B cell (primary cell): ENCODE data around the gene EIF4A3. TPM values are rescaled to one million over a fixed set of nuclear protein-coding genes. Genes with fewer than 3 reads are reported as not detected.

Source experiments
- ATAC-seq: fragments of 200-7000 bp; cut with Tn5 transposase; one replicate; pipeline ENCODE4 v1.10.0; 2021; ENCODE audit warnings: low read depth, mild to moderate bottlenecking, moderate number of reproducible peaks, moderate library complexity
- CTCF ChIA-PET: fragments of 350-600 bp; sonication (Branson Sonifier 250); formaldehyde crosslinking; loops from one replicate; lab custom pipeline; 2021; ENCODE audit warnings: antibody characterized with exemption, inconsistent platforms; lab: Charles Lee
- POLR2A ChIA-PET: fragments of 350-600 bp; sonication (Branson Sonifier 250); formaldehyde crosslinking; loops from one replicate; lab custom pipeline; 2021; ENCODE audit warnings: antibody characterized with exemption; lab: Charles Lee
- DNase-seq: peaks from one replicate; pipeline ENCODE4 v3.0.0; 2013
- H2AFZ ChIP-seq: 2 replicates; pipeline ENCODE4 v1.6.1; 2012; ENCODE audit warnings: mild to moderate bottlenecking, low read depth, low read length; ENCODE audit not compliant: insufficient read depth, poor library complexity, severe bottlenecking
- H3K27ac ChIP-seq, 2 donors: 1 replicate in 1 of 2; 2 replicates in 1 of 2; pipeline ENCODE4 v1.5.1; 2012 to 2013; ENCODE audit warnings: low read length in 2 of 2, mild to moderate bottlenecking in 2 of 2, moderate library complexity in 1 of 2
- H3K27me3 ChIP-seq, 4 experiments: fragments of 200-600 bp in 1 of 4; sonication (generic) in 1 of 4; replicated peaks in 1 of 4; 1 replicate in 2 of 4; 2 replicates in 2 of 4; pipeline versions ENCODE4 v1.6.1 to v1.7.0; 2013 to 2016; ENCODE audit warnings: low read length in 3 of 4, mild to moderate bottlenecking in 2 of 4, mixed read lengths in 1 of 4, moderate library complexity in 1 of 4; ENCODE audit not compliant: insufficient read depth in 4 of 4, control insufficient read depth in 3 of 4; ENCODE audit errors: control extremely low read depth in 1 of 4
- H3K36me3 ChIP-seq, 2 experiments: replicated peaks in 1 of 2; 1 replicate in 1 of 2; 2 replicates in 1 of 2; pipeline versions ENCODE4 v1.6.1 to v1.7.1; 2013; ENCODE audit warnings: low read length in 1 of 2; ENCODE audit not compliant: insufficient read depth in 2 of 2, control insufficient read depth in 1 of 2; ENCODE audit errors: control extremely low read depth in 1 of 2, extremely low read depth in 1 of 2
- H3K4me1 ChIP-seq, 2 donors: fragments of 200-600 bp in 1 of 2; sonication (generic) in 1 of 2; 1 replicate in 1 of 2; 2 replicates in 1 of 2; pipeline versions ENCODE4 v1.5.1 to v1.6.1; 2013 to 2017; ENCODE audit warnings: low read length in 2 of 2; ENCODE audit not compliant: control insufficient read depth in 2 of 2, insufficient read depth in 2 of 2
- H3K4me2 ChIP-seq: replicated peaks from 2 replicates; pipeline ENCODE3; 2012; ENCODE audit warnings: mild to moderate bottlenecking, low read depth, low read length; ENCODE audit not compliant: poor library complexity, severe bottlenecking
- H3K4me3 ChIP-seq, 5 experiments: fragments of 200-600 bp in 1 of 5; sonication (generic) in 1 of 5; 1 replicate in 3 of 5; 2 replicates in 2 of 5; pipeline versions ENCODE4 v1.5.1 to v1.7.0; 2011 to 2016; ENCODE audit warnings: low read length in 4 of 5, mild to moderate bottlenecking in 4 of 5, low read depth in 2 of 5, control low read depth in 1 of 5, moderate library complexity in 1 of 5; ENCODE audit not compliant: insufficient read depth in 1 of 5; ENCODE audit errors: control extremely low read depth in 1 of 5, extremely low read depth in 1 of 5
- H3K79me2 ChIP-seq: fragments of 200-600 bp; sonication (generic); one replicate; pipeline ENCODE4 v1.6.0; 2016; ENCODE audit warnings: low read length; ENCODE audit not compliant: control insufficient read depth, insufficient read depth
- H3K9ac ChIP-seq: fragments of 200-600 bp; sonication (generic); 2 replicates; pipeline ENCODE4 v1.6.1; 2017; ENCODE audit warnings: mild to moderate bottlenecking, low read length, moderate library complexity
- H3K9me3 ChIP-seq, 3 donors: one replicate each; pipeline versions ENCODE4 v1.6.1 to v1.7.1; 2013; ENCODE audit warnings: low read length in 2 of 3; ENCODE audit not compliant: control insufficient read depth in 2 of 3, insufficient read depth in 1 of 3; ENCODE audit errors: control extremely low read depth in 1 of 3
- H4K20me1 ChIP-seq: 2 replicates; pipeline ENCODE4 v1.6.0; 2012; ENCODE audit warnings: mild to moderate bottlenecking, low read length; ENCODE audit not compliant: insufficient read depth, control insufficient read depth, poor library complexity, severe bottlenecking
- H3K27ac Mint-ChIP-seq: one replicate; pipeline ENCODE4 v1.8.0; 2021; ENCODE audit warnings: mixed read lengths
- H3K27me3 Mint-ChIP-seq: one replicate; pipeline ENCODE4 v1.8.0; 2021; ENCODE audit warnings: mixed read lengths
- H3K4me1 Mint-ChIP-seq: one replicate; pipeline ENCODE4 v1.8.0; 2021; ENCODE audit warnings: mixed read lengths
- H3K4me3 Mint-ChIP-seq: one replicate; pipeline ENCODE4 v1.8.0; 2021; ENCODE audit warnings: mixed read lengths
- H3K9me3 Mint-ChIP-seq: one replicate; pipeline ENCODE4 v1.8.0; 2022; ENCODE audit warnings: mixed read lengths; ENCODE audit not compliant: insufficient read depth
- EZH2 ChIP-seq: IDR thresholded peaks from 2 replicates; pipeline ENCODE4 v1.6.1; 2012; ENCODE audit warnings: borderline replicate concordance, low read depth, mild to moderate bottlenecking, moderate library complexity, low read length; ENCODE audit not compliant: insufficient read depth, poor library complexity, severe bottlenecking
- WGBS: methylation state at CpG from one replicate; pipeline ENCODE4 v1.1.5; 2013; ENCODE audit warnings: missing lambda C conversion rate; ENCODE audit not compliant: insufficient coverage; 5-methylcytosine and 5-hydroxymethylcytosine counted together
- intact Hi-C: fragments of 100-400 bp; cut with micrococcal nuclease; formaldehyde crosslinking; loops from one replicate; pipeline ENCODE4 v1.10.0; 2022
- polyA plus RNA-seq: library from polyadenylated mRNA; depleted of rRNA; stranded (reverse); fragments of >200 nt; gene quantifications from 2 replicates; pipeline ENCODE4 v1.2.3, GENCODE V29; 2012
- total RNA-seq, 2 donors: library from RNA; stranded (reverse); fragments of 120-200 nt in 1 of 2; gene quantifications; 1 replicate in 1 of 2; 2 replicates in 1 of 2; pipeline versions ENCODE4 v1.2.3 to v1.2.4, GENCODE V29; 2013 to 2022
- TF ChIP-seq, protein P1 (sequence below): fragments of 200-600 bp; IDR thresholded peaks from one replicate; pipeline ENCODE4 v1.8.0; 2022; ENCODE audit warnings: antibody characterized with exemption, mild to moderate bottlenecking

EIF4A3 gene
- total and polyA plus RNA-seq, 2 donors (not counting 1 experiment from before 2014, with no cell fraction given) = 86.0 to 137 TPM

DNA sequence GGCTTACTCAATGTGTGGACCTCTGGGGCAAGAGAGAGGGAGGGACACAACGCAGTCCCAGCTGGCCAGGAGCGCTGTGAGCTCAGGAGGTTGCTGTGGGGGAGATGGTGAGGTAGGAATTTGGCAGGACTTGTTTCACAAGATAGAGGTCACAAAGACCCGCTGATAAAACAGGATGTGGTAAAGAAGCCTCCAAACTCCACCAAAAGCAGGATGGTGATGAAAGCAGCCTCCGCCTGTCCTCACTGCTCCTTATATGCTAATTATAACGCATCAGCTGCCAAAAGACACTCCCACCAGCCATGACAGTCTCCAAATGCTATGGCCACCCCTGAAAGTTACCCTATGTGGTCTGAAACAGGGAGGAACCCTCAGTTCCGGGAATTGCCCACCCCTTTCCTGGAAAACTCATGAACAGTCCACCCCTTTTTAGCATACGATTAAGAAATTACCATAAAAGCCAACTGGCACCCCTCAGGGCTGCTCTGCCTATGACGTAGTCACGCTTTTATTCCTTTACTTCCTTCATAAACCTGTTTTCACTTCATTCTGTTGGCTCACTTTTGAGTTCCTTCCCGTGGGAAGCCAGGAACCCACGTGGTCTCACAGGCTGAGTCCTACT is 5.3 kb upstream of the EIF4A3 start:
- intact Hi-C loops = no loop called here

DNA sequence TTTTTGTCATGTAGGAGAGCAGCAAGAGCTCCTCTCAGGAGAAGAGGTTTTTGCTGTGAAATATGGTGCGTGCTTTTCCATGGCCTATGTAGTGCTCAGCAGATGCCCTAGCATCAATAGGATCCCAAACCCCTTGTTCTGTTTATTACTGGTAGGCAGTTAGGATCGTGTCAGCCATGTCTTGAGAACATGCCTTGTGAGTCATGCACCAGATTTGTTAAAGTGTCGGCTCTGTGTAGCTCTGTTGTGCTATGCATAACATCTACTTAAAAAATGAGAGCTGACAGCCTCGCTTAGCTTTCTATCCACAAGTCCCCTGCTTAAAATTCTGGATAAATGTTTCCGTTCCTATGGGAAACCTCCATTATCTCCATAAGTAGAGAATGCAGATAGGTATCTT is 4.4 kb upstream of the EIF4A3 start:
- Histone ChIP-seq H3K27ac (no peak overlapping the region), H3K27me3 (no peaks in the 10 kb centered on the region), H3K4me3 (no peak overlapping the region), H2AFZ (no peak overlapping the region), H3K4me2 (no peak overlapping the region), H4K20me1 (peaks cover 4% of the 10 kb centered on the region), H3K79me2 (peaks cover 17% of the 10 kb centered on the region), H3K36me3 (no peaks in the 10 kb centered on the region), H3K9me3 (peaks cover 2 to 6% (median 4%) of the 10 kb centered on the region in 3 donors), H3K4me1 (peaks cover 11 to 21% of the 10 kb centered on the region in 2 donors), H3K9ac (no peak overlapping the region)
- TF ChIP-seq, protein P1, sequence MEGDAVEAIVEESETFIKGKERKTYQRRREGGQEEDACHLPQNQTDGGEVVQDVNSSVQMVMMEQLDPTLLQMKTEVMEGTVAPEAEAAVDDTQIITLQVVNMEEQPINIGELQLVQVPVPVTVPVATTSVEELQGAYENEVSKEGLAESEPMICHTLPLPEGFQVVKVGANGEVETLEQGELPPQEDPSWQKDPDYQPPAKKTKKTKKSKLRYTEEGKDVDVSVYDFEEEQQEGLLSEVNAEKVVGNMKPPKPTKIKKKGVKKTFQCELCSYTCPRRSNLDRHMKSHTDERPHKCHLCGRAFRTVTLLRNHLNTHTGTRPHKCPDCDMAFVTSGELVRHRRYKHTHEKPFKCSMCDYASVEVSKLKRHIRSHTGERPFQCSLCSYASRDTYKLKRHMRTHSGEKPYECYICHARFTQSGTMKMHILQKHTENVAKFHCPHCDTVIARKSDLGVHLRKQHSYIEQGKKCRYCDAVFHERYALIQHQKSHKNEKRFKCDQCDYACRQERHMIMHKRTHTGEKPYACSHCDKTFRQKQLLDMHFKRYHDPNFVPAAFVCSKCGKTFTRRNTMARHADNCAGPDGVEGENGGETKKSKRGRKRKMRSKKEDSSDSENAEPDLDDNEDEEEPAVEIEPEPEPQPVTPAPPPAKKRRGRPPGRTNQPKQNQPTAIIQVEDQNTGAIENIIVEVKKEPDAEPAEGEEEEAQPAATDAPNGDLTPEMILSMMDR = no peak
- TF ChIP-seq EZH2 = no peak
- POLR2A ChIA-PET = no interaction called here
- ATAC-seq (no peak), DNase-seq (no peak)
- peaks cover 22% of the 10 kb centered on the region for H3K4me1 Mint-ChIP-seq
- peaks cover 2% of the 10 kb centered on the region for H3K9me3 Mint-ChIP-seq
- H3K27me3 Mint-ChIP-seq = no peaks in the 10 kb centered on the region
- no peak overlapping the region for H3K4me3 Mint-ChIP-seq
- intact Hi-C loops = no loop called here
- 100% methylated on average over 2 of the region's 5 CpGs for WGBS
- CTCF ChIA-PET = no interaction called here
- H3K27ac Mint-ChIP-seq = no peak overlapping the region

More for the DNA sequence above, 5.3 kb upstream of the EIF4A3 start:
- Histone ChIP-seq H3K27me3 (no peaks in the 10 kb centered on the region), H3K79me2 (peaks cover 13% of the 10 kb centered on the region), H3K9ac (no peak overlapping the region), H3K27ac (no peak overlapping the region), H3K36me3 (no peaks in the 10 kb centered on the region), H3K4me1 (peaks cover 11 to 20% of the 10 kb centered on the region in 2 donors), H3K4me3 (no peak overlapping the region), H3K4me2 (no peak overlapping the region), H3K9me3 (peaks cover 2 to 9% (median 8%) of the 10 kb centered on the region in 3 donors), H2AFZ (no peak overlapping the region), H4K20me1 (no peaks in the 10 kb centered on the region)
- 65% methylated on average over 9 of the region's 11 CpGs for WGBS
- Mint-ChIP-seq H3K27ac (no peak overlapping the region), H3K27me3 (no peaks in the 10 kb centered on the region), H3K4me1 (peaks cover 19% of the 10 kb centered on the region), H3K4me3 (no peak overlapping the region), H3K9me3 (peaks cover 2% of the 10 kb centered on the region)
- ATAC-seq = no peak
- DNase-seq = no peak
- CTCF ChIA-PET = no interaction called here
- POLR2A ChIA-PET = no interaction called here
- TF ChIP-seq, protein P1 = no peak
- no peak for TF ChIP-seq EZH2
